DND-41 (cell line): ENCODE measurements around the gene ADCY2.

Experiments used
- CTCF ChIP-seq: IDR thresholded peaks from 2 replicates; pipeline ENCODE4 v1.5.1; 2012; ENCODE audit warnings: borderline replicate concordance, low read length, moderate library complexity, mild to moderate bottlenecking; ENCODE audit not compliant: poor library complexity, severe bottlenecking; ENCODE audit errors: extremely low read depth
- EZH2 ChIP-seq: IDR thresholded peaks from 3 replicates; pipeline ENCODE4 v1.6.1; 2012; ENCODE audit warnings: borderline replicate concordance, low read depth, mild to moderate bottlenecking, moderate library complexity, low read length, inconsistent platforms; ENCODE audit not compliant: severe bottlenecking

- TF ChIP-seq EZH2 = no peak
- TF ChIP-seq CTCF = no peak
Measured at GRCh38 chr5:7634837-7635236, 238.9 kb downstream of the ADCY2 start.
